Natural killer cell (primary cell): ENCODE results near the gene INKA2. TPM values are rescaled to one million over a fixed set of nuclear protein-coding genes. Genes with fewer than 3 reads are reported as not detected.

Experiments used
- ATAC-seq, 3 donors: fragments of 150-1000 bp in 2 of 3; fragments of 200-7000 bp in 1 of 3; cut with Tn5 transposase; 1 replicate in 1 of 3; 2 replicates in 2 of 3; pipeline ENCODE4 v1.10.0; 2021; ENCODE audit warnings: mild to moderate bottlenecking in 2 of 3, moderate library complexity in 2 of 3
- DNase-seq, 2 donors: peaks; one replicate each; pipeline versions ENCODE4 v3.0.0 to v3.0.0-alpha.2; 2013 to 2021; ENCODE audit warnings: mixed read lengths in 1 of 2
- H3K27ac ChIP-seq: one replicate; pipeline ENCODE4 v1.5.1; 2013; ENCODE audit warnings: mild to moderate bottlenecking, low read length
- H3K27me3 ChIP-seq: one replicate; pipeline ENCODE4 v1.6.1; 2013; ENCODE audit warnings: low read length; ENCODE audit not compliant: control insufficient read depth, insufficient read depth
- H3K36me3 ChIP-seq: one replicate; pipeline ENCODE4 v1.6.1; 2013; ENCODE audit warnings: low read length; ENCODE audit not compliant: control insufficient read depth, insufficient read depth
- H3K4me1 ChIP-seq: one replicate; pipeline ENCODE4 v1.6.1; 2013; ENCODE audit warnings: low read length; ENCODE audit not compliant: control insufficient read depth, insufficient read depth
- H3K4me3 ChIP-seq: one replicate; pipeline ENCODE4 v1.5.1; 2013; ENCODE audit warnings: low read length
- H3K9me3 ChIP-seq: one replicate; pipeline ENCODE4 v1.6.1; 2013; ENCODE audit warnings: low read length; ENCODE audit not compliant: control insufficient read depth, insufficient read depth
- H3K27ac Mint-ChIP-seq, 2 donors: one replicate each; pipeline ENCODE4 v1.8.0; 2022; ENCODE audit warnings: mild to moderate bottlenecking in 2 of 2, mixed read lengths in 2 of 2, moderate library complexity in 1 of 2
- H3K27me3 Mint-ChIP-seq, 2 donors: one replicate each; pipeline ENCODE4 v1.8.0; 2022; ENCODE audit warnings: low read depth in 2 of 2, mixed read lengths in 2 of 2
- H3K36me3 Mint-ChIP-seq: one replicate; pipeline ENCODE4 v1.8.0; 2022; ENCODE audit warnings: mixed read lengths
- H3K4me1 Mint-ChIP-seq, 2 donors: one replicate each; pipeline ENCODE4 v1.8.0; 2022; ENCODE audit warnings: mixed read lengths in 2 of 2
- H3K4me3 Mint-ChIP-seq: one replicate; pipeline ENCODE4 v1.8.0; 2022; ENCODE audit warnings: mild to moderate bottlenecking, moderate library complexity, mixed read lengths
- H3K9me3 Mint-ChIP-seq, 2 donors: one replicate each; pipeline ENCODE4 v1.8.0; 2022; ENCODE audit warnings: mixed read lengths in 2 of 2
- CTCF ChIP-seq: fragments of 200-600 bp; IDR thresholded peaks from one replicate; pipeline ENCODE4 v1.8.0; 2022; ENCODE audit warnings: antibody characterized with exemption
- WGBS: methylation state at CpG from one replicate; pipeline ENCODE4 v1.1.7; 2013; ENCODE audit warnings: missing lambda C conversion rate; ENCODE audit not compliant: insufficient coverage; 5-methylcytosine and 5-hydroxymethylcytosine counted together
- intact Hi-C: fragments of 100-400 bp; cut with micrococcal nuclease; formaldehyde crosslinking; loops from one replicate; pipeline ENCODE4 v1.14.2; 2022
- total RNA-seq, 4 donors: library from RNA; stranded (reverse); fragments of 120-200 nt in 1 of 4; gene quantifications; one replicate each; pipeline versions ENCODE4 v1.2.3 to v1.2.4, GENCODE V29; 2013 to 2022

The INKA2 gene
- total RNA-seq, 3 donors from 2014 or later (not counting 1 experiment from before 2014, with no cell fraction given), result 0.48 to 2.6 (median 1.4) TPM

- Mint-ChIP-seq H3K9me3 (no peaks in the 10 kb centered on the region), H3K27ac (no peak overlapping the region), H3K4me3 (no peak overlapping the region), H3K27me3 (no peaks in the 10 kb centered on the region), H3K4me1 (peaks cover 0 to 10% of the 10 kb centered on the region in 2 donors), H3K36me3 (no peaks in the 10 kb centered on the region)
- 89% methylated on average over 18 of the region's 18 CpGs for WGBS
- H3K9me3 ChIP-seq, result no peaks in the 10 kb centered on the region
- H3K27ac ChIP-seq, result no peak overlapping the region
- H3K4me3 ChIP-seq, result no peak overlapping the region
- ATAC-seq (no peak), DNase-seq (no peak)
- H3K27me3 ChIP-seq, result no peaks in the 10 kb centered on the region
- H3K4me1 ChIP-seq, result no peaks in the 10 kb centered on the region
- intact Hi-C loops, result no loop called here
- H3K36me3 ChIP-seq, result no peaks in the 10 kb centered on the region
- no peak for TF ChIP-seq CTCF
Observed at GRCh38 chr1:111727056-111727455, 12.1 kb downstream of the INKA2 start.

GRCh38 chr1:111725192-111725591, 14.0 kb downstream of the INKA2 start:
- DNase-seq, result no peak
- no peaks in the 10 kb centered on the region for H3K27me3 Mint-ChIP-seq
- no peaks in the 10 kb centered on the region for H3K9me3 ChIP-seq
- H3K27ac ChIP-seq, result no peak overlapping the region
- no peaks in the 10 kb centered on the region for H3K36me3 ChIP-seq
- no peak for TF ChIP-seq CTCF
- H3K9me3 Mint-ChIP-seq, result no peaks in the 10 kb centered on the region
- no peak overlapping the region for H3K4me3 ChIP-seq
- H3K4me1 ChIP-seq, result no peaks in the 10 kb centered on the region
- no peak for ATAC-seq
- no peak overlapping the region for H3K4me3 Mint-ChIP-seq
- H3K27ac Mint-ChIP-seq, result no peak overlapping the region
- 88% methylated on average over 5 of the region's 5 CpGs for WGBS
- H3K27me3 ChIP-seq, result no peaks in the 10 kb centered on the region
- no peaks in the 10 kb centered on the region for H3K36me3 Mint-ChIP-seq
- H3K4me1 Mint-ChIP-seq, result peaks cover 6 to 25% of the 10 kb centered on the region in 2 donors
- intact Hi-C loops, result no loop called here

GRCh38 chr1:111723871-111724270, 15.3 kb downstream of the INKA2 start:
- Histone ChIP-seq H3K4me1 (no peaks in the 10 kb centered on the region), H3K9me3 (no peaks in the 10 kb centered on the region), H3K4me3 (no peak overlapping the region), H3K27ac (no peak overlapping the region), H3K36me3 (no peaks in the 10 kb centered on the region), H3K27me3 (no peaks in the 10 kb centered on the region)
- Mint-ChIP-seq H3K27me3 (no peaks in the 10 kb centered on the region), H3K9me3 (no peaks in the 10 kb centered on the region), H3K36me3 (no peaks in the 10 kb centered on the region), H3K27ac (no peak overlapping the region), H3K4me1 (peaks cover 6 to 25% of the 10 kb centered on the region in 2 donors), H3K4me3 (no peak overlapping the region)
- 80% methylated on average over 1 of the region's 1 CpG for WGBS
- ATAC-seq, result no peak
- no peak for TF ChIP-seq CTCF
- intact Hi-C loops, result no loop called here
- DNase-seq, result no peak

DNA sequence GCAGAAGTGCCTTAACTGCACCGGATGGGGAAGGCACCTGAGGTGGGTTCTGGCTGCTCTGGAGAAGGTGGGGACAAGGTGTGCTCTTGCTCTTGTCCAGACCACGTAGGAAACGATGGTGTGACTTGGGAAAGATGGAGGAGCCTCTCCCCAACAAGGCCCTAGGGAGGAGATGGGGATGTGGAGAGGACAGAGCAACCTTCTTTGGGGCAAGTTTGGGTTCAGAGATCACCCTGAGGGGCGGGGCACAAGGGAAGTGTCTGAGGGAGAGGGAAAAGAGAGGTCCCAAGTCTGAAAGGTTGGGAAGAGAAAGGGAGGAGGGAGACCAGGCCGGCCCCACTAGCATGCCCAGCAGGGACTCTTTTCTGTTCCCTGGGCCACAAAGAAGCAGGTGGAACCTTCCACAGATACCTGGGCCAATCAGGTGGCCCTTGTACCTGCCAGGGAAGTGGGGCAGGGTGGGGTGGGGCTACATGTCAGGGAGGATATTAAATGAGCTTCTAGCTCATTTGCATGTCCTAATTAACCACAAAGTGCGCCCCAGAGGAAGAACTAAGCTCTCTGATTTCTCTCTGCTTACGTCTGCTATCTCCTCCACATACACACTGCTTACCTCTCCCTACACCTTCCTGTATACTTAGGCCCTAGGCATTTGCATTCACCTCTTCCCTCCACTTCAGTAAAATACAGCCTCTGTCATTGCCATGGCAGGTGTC, 15.9 kb downstream of the INKA2 start:
- ATAC-seq, result no peak
- Histone ChIP-seq H3K36me3 (no peaks in the 10 kb centered on the region), H3K4me3 (no peak overlapping the region), H3K27me3 (no peaks in the 10 kb centered on the region), H3K4me1 (no peaks in the 10 kb centered on the region), H3K27ac (no peak overlapping the region), H3K9me3 (no peaks in the 10 kb centered on the region)
- H3K4me3 Mint-ChIP-seq, result no peak overlapping the region
- intact Hi-C loops, result no loop called here
- H3K27ac Mint-ChIP-seq, result peak overlapping the region in 1 of 2 donors; percentile 82
- no peak for TF ChIP-seq CTCF
- no peaks in the 10 kb centered on the region for H3K27me3 Mint-ChIP-seq
- WGBS, result 85% methylated on average over 7 of the region's 7 CpGs
- H3K36me3 Mint-ChIP-seq, result no peaks in the 10 kb centered on the region
- H3K9me3 Mint-ChIP-seq, result no peaks in the 10 kb centered on the region
- DNase-seq, result peak in 1 of 2 donors; percentile 67
- peaks cover 6 to 25% of the 10 kb centered on the region in 2 donors for H3K4me1 Mint-ChIP-seq
